Stimulated activated naive CD8-positive, alpha-beta T cell treated with anti-CD3 and anti-CD28 coated beads, Interleukin-15, Interleukin-2, amounts not matched to agents 100 ng/mL and 50 ng/mL, for 24 hours (primary cell): Measurements from ENCODE around the gene EZH2.

Experiments used
- H3K27ac Mint-ChIP-seq: one replicate; pipeline ENCODE4 v1.8.0; 2021; ENCODE audit warnings: mild to moderate bottlenecking, mixed read lengths
- H3K27me3 Mint-ChIP-seq: one replicate; pipeline ENCODE4 v1.8.0; 2021; ENCODE audit warnings: mixed read lengths
- H3K36me3 Mint-ChIP-seq: one replicate; pipeline ENCODE4 v1.8.0; 2021; ENCODE audit warnings: low read depth, mixed read lengths
- H3K4me1 Mint-ChIP-seq: one replicate; pipeline ENCODE4 v1.8.0; 2021; ENCODE audit warnings: low read depth, mixed read lengths
- H3K4me3 Mint-ChIP-seq: one replicate; pipeline ENCODE4 v1.8.0; 2021; ENCODE audit warnings: mild to moderate bottlenecking, mixed read lengths
- H3K9me3 Mint-ChIP-seq: one replicate; pipeline ENCODE4 v1.8.0; 2021; ENCODE audit warnings: mixed read lengths

EZH2 gene

GRCh38 chr7:148884049-148884298 lies at the start of gene EZH2:
TSS of gene EZH2 (minus strand) at chr7:148884291. CDS start at chr7:148847298, 36,993 bp downstream.
- Mint-ChIP-seq H3K4me1 (peaks cover 52% of the 10 kb centered on the region), H3K4me3 (peak within 1 kb of the TSS; percentile 99), H3K9me3 (peaks cover 5% of the 10 kb centered on the region), H3K27ac (peak within 1 kb of the TSS; percentile 96), H3K27me3 (no peaks in the 10 kb centered on the region), H3K36me3 (peaks cover 45% of the 10 kb centered on the region)

- no peak overlapping the region for H3K4me3 Mint-ChIP-seq
- H3K27me3 Mint-ChIP-seq = no peaks in the 10 kb centered on the region
- H3K9me3 Mint-ChIP-seq = no peaks in the 10 kb centered on the region
- H3K36me3 Mint-ChIP-seq = peaks cover 4% of the 10 kb centered on the region
- peaks cover 23% of the 10 kb centered on the region for H3K4me1 Mint-ChIP-seq
- no peak overlapping the region for H3K27ac Mint-ChIP-seq
These were observed 47.4 kb upstream of the EZH2 start for GRCh38 chr7:148931470-148931869.

- H3K36me3 Mint-ChIP-seq = peaks cover 4% of the 10 kb centered on the region
- H3K27ac Mint-ChIP-seq = no peak overlapping the region
- no peaks in the 10 kb centered on the region for H3K27me3 Mint-ChIP-seq
- no peaks in the 10 kb centered on the region for H3K9me3 Mint-ChIP-seq
- H3K4me3 Mint-ChIP-seq = no peak overlapping the region
- peaks cover 34% of the 10 kb centered on the region for H3K4me1 Mint-ChIP-seq
These were observed 46.2 kb upstream of the EZH2 start for GRCh38 chr7:148930335-148930734.

- no peak overlapping the region for H3K4me3 Mint-ChIP-seq
- no peaks in the 10 kb centered on the region for H3K27me3 Mint-ChIP-seq
- no peaks in the 10 kb centered on the region for H3K9me3 Mint-ChIP-seq
- H3K27ac Mint-ChIP-seq = no peak overlapping the region
- H3K4me1 Mint-ChIP-seq = peaks cover 40% of the 10 kb centered on the region
- peaks cover 1% of the 10 kb centered on the region for H3K36me3 Mint-ChIP-seq
These were observed 45.1 kb upstream of the EZH2 start for GRCh38 chr7:148929176-148929575.

GRCh38 chr7:148927123-148928045 lies 43.3 kb upstream of the EZH2 start:
- H3K4me3 Mint-ChIP-seq = no peak overlapping the region
- peaks cover 44% of the 10 kb centered on the region for H3K4me1 Mint-ChIP-seq
- H3K36me3 Mint-ChIP-seq = no peaks in the 10 kb centered on the region
- no peaks in the 10 kb centered on the region for H3K27me3 Mint-ChIP-seq
- H3K27ac Mint-ChIP-seq = peak overlapping the region; percentile 90
- H3K9me3 Mint-ChIP-seq = no peaks in the 10 kb centered on the region

- Mint-ChIP-seq H3K36me3 (no peaks in the 10 kb centered on the region), H3K27ac (peak overlapping the region; percentile 90), H3K9me3 (no peaks in the 10 kb centered on the region), H3K27me3 (no peaks in the 10 kb centered on the region), H3K4me1 (peaks cover 50% of the 10 kb centered on the region), H3K4me3 (no peak overlapping the region)
These were observed 41.7 kb upstream of the EZH2 start for GRCh38 chr7:148925836-148926235.

GRCh38 chr7:148924011-148924410 lies 39.9 kb upstream of the EZH2 start:
- H3K36me3 Mint-ChIP-seq = no peaks in the 10 kb centered on the region
- H3K27me3 Mint-ChIP-seq = no peaks in the 10 kb centered on the region
- no peak overlapping the region for H3K27ac Mint-ChIP-seq
- peaks cover 68% of the 10 kb centered on the region for H3K4me1 Mint-ChIP-seq
- no peaks in the 10 kb centered on the region for H3K9me3 Mint-ChIP-seq
- no peak overlapping the region for H3K4me3 Mint-ChIP-seq

- Mint-ChIP-seq H3K4me3 (no peak overlapping the region), H3K27ac (peak overlapping the region; percentile 47), H3K27me3 (no peaks in the 10 kb centered on the region), H3K9me3 (no peaks in the 10 kb centered on the region), H3K4me1 (peaks cover 65% of the 10 kb centered on the region), H3K36me3 (no peaks in the 10 kb centered on the region)
These were observed 37.7 kb upstream of the EZH2 start for GRCh38 chr7:148921806-148922205.

GRCh38 chr7:148921189-148921588 lies 37.1 kb upstream of the EZH2 start:
- H3K27ac Mint-ChIP-seq = peak overlapping the region; percentile 36
- H3K9me3 Mint-ChIP-seq = no peaks in the 10 kb centered on the region
- H3K36me3 Mint-ChIP-seq = no peaks in the 10 kb centered on the region
- no peak overlapping the region for H3K4me3 Mint-ChIP-seq
- peaks cover 65% of the 10 kb centered on the region for H3K4me1 Mint-ChIP-seq
- H3K27me3 Mint-ChIP-seq = no peaks in the 10 kb centered on the region

- H3K4me1 Mint-ChIP-seq = peaks cover 63% of the 10 kb centered on the region
- H3K4me3 Mint-ChIP-seq = no peak overlapping the region
- H3K9me3 Mint-ChIP-seq = no peaks in the 10 kb centered on the region
- H3K27me3 Mint-ChIP-seq = no peaks in the 10 kb centered on the region
- H3K36me3 Mint-ChIP-seq = no peaks in the 10 kb centered on the region
- H3K27ac Mint-ChIP-seq = no peak overlapping the region
These were observed 35.8 kb upstream of the EZH2 start for GRCh38 chr7:148919859-148920258.

GRCh38 chr7:148918058-148918596 lies 34.0 kb upstream of the EZH2 start:
- no peaks in the 10 kb centered on the region for H3K27me3 Mint-ChIP-seq
- H3K4me1 Mint-ChIP-seq = peaks cover 73% of the 10 kb centered on the region
- H3K36me3 Mint-ChIP-seq = no peaks in the 10 kb centered on the region
- no peak overlapping the region for H3K4me3 Mint-ChIP-seq
- no peak overlapping the region for H3K27ac Mint-ChIP-seq
- no peaks in the 10 kb centered on the region for H3K9me3 Mint-ChIP-seq

- Mint-ChIP-seq H3K9me3 (no peaks in the 10 kb centered on the region), H3K27ac (peak overlapping the region; percentile 84), H3K4me3 (no peak overlapping the region), H3K36me3 (no peaks in the 10 kb centered on the region), H3K27me3 (no peaks in the 10 kb centered on the region), H3K4me1 (peaks cover 85% of the 10 kb centered on the region)
These were observed 32.1 kb upstream of the EZH2 start for GRCh38 chr7:148916186-148916585.

GRCh38 chr7:148915211-148915610 lies 31.1 kb upstream of the EZH2 start:
- H3K4me3 Mint-ChIP-seq = peak overlapping the region; percentile 75
- H3K27me3 Mint-ChIP-seq = no peaks in the 10 kb centered on the region
- peak overlapping the region; percentile 98 for H3K27ac Mint-ChIP-seq
- H3K9me3 Mint-ChIP-seq = no peaks in the 10 kb centered on the region
- H3K36me3 Mint-ChIP-seq = no peaks in the 10 kb centered on the region
- H3K4me1 Mint-ChIP-seq = peaks cover 85% of the 10 kb centered on the region

- Mint-ChIP-seq H3K4me1 (peaks cover 86% of the 10 kb centered on the region), H3K27ac (peak overlapping the region; percentile 98), H3K27me3 (no peaks in the 10 kb centered on the region), H3K36me3 (no peaks in the 10 kb centered on the region), H3K9me3 (no peaks in the 10 kb centered on the region), H3K4me3 (peak overlapping the region; percentile 75)
These were observed 30.2 kb upstream of the EZH2 start for GRCh38 chr7:148914208-148914777.

- Mint-ChIP-seq H3K27ac (peak overlapping the region; percentile 98), H3K4me3 (peak overlapping the region; percentile 75), H3K4me1 (peaks cover 81% of the 10 kb centered on the region), H3K27me3 (no peaks in the 10 kb centered on the region), H3K9me3 (no peaks in the 10 kb centered on the region), H3K36me3 (no peaks in the 10 kb centered on the region)
These were observed 28.9 kb upstream of the EZH2 start for GRCh38 chr7:148912758-148913541.
